GM15510 (cell line): ENCODE measurements around the gene HAGHL.

Source experiments
- POLR2A ChIP-seq: IDR thresholded peaks from 3 replicates; pipeline ENCODE4 v1.6.1; 2011; ENCODE audit warnings: borderline replicate concordance; ENCODE audit not compliant: insufficient read length; ENCODE audit errors: extremely low read depth

Gene HAGHL

DNA sequence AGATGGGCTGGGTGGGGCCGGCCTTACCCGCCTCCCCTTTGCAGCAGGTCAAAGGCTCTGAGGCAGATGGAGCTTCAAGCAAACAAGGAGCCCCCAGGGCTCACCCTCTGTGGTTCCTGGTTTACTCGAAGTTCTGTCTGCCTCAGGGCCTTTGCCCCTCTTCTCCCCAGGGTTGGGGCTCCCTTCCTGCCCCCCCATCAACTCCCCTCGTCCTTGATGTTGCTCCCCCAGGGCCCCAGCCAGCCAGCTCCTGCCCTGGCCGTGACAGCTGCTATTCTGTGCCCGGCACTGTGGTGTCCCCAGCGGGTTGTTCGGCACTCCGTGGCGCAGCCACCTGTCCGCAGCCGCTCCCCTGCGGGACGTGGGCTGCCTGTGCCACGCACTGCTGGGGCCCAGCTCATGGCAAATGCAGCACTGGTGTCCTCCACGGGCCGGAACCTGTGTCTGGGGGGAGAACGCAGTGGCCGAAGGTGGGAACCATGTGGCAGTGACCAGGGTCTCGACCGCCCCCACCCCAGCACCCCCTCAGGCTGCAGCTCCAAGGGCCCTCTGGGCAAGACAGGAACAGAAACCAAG lies 16.3 kb upstream of the HAGHL start:
- no peak for TF ChIP-seq POLR2A

DNA sequence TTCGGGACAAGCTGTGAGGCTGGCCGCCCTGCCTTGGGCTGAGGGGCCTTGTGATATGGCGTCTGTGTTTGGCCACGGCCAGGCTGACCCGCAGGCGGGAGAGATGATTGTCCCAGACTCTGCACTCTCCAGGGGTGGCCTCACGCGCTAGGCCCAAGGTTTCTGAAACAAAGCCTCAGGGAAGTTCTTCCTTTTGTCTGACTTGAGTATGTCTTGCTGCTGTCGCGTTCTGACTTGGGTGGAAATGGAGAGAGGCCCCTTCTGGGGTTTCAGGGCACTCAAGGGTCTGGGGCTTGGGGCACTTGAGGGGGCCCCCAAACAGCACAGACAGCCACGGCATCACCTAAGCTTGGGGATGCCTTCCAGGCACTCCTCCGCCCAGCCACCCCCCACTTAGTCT lies 15.8 kb upstream of the HAGHL start:
- TF ChIP-seq POLR2A = no peak

DNA sequence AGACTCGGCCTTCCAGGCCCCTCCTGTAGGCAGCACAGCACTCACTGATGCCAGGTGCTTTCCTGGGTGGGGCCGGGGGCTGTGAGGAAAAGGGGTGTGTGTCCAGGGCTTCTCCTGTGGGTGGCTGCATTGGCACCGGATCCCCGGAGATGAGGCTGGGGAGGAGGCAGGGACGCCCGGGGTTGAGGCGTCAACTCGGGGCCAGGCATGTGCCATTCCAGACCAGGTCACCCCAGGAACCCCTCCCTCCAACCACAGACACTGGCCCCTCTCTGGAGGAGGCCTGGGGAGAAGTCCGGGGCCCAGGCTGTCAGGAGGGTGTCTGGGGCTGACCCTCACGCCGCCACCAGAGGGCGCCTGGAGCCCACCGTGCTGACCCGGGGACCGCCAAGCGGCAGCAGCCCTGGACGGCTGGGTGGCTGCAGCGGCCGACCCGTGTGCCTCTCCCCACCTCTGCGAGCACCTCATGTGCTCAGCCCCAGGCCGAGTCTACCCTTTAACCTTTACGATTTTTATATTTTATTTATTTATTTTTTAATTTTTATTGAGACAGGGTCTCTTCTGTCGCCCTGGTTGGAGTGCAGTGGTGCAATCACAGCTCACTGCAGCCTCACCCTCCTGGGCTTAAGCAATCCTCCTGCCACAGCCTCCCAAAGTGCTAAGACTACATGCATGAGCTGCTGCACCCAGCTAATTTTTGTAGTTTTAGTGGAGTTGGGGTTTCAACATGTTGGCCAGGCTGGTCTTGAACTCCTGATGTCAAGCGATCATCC lies 15.2 kb upstream of the HAGHL start:
- TF ChIP-seq POLR2A = no peak

DNA sequence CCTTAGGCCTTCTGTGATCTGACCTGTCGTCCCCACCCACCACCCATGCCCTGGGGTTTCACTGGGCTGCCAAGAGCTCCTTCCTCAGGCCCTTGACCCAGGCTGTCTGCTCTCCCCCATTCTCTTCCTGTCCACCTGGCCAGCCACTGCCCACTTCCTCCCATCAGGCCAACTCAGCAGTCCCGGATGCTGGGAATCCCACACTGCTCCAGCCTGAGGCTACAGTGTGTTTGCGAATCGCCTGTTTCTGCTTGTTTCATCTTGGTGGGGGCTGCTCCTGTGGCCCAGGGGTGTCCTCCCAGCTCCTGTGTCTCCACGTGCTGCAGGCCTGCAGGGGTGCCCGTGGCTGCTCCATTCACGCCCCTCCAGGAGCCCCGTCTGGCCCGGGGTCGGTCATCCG lies 12.8 kb upstream of the HAGHL start:
- no peak for TF ChIP-seq POLR2A

DNA sequence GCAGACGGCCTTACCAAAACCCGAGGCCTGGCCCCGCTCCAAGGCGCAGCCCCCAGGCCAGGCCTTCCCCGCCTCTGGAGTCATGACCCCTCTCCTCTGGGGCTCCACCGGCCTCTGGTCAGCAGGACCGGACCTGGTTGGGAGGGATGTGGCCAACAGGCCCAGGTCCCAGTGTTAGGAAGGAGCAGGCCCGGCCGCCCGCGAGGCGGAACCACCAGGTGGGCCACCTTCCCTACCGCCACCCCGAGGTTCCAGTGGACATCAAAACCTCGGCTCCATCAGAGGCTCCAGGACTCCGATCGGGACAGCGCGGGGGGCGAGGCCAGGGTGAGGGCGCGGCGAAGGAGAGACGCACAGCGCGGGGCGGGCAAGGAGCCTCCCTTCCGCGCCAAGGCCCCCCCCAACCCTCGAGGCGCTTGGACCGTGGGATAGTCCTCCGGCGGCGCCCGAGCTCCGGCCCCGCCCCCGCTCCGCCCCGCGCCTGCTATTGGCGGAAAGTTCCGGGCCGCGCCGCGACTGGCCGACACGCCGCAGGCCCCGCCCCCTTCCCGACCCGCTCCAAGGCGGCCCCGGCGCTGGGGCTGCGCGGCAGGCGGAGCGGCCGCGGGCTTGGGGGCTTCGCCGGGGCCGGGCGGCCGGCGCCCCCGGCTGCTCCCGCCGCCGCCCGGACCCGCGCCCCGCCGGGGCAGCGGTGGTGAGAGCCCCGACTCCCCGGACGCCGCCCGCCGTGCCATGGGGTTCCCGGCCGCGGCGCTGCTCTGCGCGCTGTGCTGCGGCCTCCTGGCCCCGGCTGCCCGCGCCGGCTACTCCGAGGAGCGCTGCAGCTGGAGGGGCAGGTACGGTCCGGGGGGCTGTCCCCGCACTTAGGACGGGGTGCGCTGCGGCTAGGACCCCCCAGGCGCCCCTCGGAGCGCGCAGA lies 12.1 kb upstream of the HAGHL start, which contains the start of gene METRN:
Gene METRN, plus strand, starts transcription at position 561 of the 919 bp plus-strand sequence. Its CDS starts 172 bp downstream, at position 733.
- TF ChIP-seq POLR2A = peak; percentile 40

DNA sequence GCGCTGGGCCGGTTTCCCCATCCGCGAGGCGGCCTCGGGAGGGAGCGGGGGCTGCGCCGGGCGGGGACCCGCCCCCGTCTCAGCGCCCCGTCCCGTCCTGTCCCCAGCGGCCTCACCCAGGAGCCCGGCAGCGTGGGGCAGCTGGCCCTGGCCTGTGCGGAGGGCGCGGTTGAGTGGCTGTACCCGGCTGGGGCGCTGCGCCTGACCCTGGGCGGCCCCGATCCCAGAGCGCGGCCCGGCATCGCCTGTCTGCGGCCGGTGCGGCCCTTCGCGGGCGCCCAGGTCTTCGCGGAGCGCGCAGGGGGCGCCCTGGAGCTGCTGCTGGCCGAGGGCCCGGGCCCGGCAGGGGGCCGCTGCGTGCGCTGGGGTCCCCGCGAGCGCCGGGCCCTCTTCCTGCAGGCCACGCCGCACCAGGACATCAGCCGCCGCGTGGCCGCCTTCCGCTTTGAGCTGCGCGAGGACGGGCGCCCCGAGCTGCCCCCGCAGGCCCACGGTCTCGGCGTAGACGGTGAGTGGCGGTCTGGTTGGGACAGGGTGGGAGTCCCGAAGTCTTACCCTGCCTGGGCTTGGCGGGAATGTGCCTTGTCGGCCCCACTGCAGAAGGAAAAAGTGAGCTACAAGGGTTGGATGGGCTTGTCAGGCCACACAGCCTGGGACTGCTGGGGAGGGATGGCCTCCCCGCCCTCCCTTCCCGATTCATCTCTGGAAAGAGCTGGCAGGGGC lies 11.3 kb upstream of the HAGHL start:
- TF ChIP-seq POLR2A = no peak

DNA sequence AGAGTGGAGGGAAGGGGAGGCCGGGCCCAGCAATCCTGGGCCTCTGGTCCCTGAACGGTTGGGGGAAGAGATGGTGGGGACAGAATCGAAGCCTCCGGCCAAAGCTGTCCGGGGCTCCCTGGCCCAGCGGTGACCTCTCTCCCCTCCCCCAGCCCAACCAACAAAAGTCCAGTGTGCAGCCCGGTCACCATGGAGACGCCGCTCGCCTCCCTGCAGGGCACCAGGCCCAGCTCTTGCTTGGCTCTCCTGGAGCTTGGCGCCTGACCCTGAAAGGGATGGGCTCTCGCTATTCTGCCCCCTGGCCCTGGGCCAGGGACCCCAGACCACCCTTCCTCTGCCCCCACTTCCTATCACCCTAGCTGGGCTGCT lies 10.7 kb upstream of the HAGHL start:
- TF ChIP-seq POLR2A = no peak

DNA sequence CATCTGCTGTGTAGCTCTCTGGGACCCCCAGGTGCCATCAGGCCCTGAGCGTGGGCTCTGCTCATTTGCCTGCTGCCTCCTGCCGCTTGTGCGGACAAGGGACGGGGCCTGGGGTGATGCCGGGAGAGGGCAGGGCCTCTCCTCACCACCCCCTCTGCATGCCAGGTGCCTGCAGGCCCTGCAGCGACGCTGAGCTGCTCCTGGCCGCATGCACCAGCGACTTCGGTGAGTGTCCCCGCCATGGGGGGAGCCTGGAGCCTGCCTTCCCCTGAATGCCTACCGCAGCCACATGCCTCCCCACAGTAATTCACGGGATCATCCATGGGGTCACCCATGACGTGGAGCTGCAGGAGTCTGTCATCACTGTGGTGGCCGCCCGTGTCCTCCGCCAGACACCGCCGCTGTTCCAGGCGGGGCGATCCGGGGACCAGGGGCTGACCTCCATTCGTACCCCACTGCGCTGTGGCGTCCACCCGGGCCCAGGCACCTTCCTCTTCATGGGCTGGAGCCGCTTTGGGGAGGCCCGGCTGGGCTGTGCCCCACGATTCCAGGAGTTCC lies 10.1 kb upstream of the HAGHL start:
- no peak for TF ChIP-seq POLR2A

DNA sequence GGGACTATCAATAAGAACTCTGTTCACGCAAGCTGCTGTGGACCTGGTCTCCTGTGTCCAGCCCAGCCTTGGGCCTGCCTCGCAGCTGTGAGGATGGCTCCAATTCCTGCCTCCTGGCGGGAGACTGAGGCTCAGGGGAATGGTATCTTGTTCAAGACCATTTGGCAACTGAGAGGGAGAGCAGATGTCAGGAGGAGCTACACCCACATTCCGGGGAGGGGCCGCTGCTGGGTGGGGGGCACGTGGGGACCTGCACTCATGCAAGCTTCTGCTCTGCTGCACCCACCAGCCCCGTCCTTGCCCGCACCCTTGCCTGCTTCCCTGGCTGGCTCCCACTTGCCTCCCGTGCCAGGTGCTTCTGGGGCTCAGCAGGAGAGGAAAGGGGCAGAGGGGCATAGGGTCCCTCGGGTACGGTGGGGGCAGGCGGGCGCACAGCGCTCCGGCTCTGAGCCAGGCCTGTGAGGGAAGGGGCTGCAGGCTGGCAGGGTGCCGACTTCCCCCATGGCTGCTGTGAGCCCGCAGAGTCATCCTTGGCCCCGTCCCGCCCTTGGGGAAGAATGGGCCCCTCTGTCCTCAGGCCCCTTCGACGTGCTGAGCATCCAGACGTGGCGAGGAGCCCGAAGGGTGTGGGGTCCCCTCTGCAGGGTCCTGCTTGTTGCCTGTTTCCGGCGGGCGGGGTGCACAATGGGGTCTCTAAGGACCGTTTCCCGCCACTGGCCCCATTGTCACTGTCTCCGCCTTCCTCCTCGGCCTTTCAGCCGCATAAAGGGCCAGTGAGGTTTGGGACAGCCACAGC lies 9.3 kb upstream of the HAGHL start:
- no peak for TF ChIP-seq POLR2A

DNA sequence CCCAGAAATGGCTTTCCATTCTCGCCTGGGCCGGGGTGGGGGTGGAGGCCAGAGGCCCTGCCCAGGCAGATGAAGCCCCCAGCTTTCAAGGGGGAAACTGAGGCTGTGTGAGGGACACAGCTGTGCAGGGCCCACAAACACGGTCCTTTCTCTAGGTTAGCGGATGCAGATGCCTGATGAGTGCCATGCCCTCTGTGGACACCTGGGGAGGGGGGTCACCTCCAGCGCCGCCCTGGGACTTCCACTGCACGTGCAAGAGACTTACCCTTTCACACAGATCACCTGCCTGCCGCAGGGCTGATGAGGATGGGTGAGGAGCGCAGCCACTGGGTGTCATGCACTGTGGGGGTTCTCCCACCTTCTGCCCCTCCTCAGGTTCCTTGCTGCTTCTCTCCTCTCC lies 8.5 kb upstream of the HAGHL start:
- TF ChIP-seq POLR2A = no peak

DNA sequence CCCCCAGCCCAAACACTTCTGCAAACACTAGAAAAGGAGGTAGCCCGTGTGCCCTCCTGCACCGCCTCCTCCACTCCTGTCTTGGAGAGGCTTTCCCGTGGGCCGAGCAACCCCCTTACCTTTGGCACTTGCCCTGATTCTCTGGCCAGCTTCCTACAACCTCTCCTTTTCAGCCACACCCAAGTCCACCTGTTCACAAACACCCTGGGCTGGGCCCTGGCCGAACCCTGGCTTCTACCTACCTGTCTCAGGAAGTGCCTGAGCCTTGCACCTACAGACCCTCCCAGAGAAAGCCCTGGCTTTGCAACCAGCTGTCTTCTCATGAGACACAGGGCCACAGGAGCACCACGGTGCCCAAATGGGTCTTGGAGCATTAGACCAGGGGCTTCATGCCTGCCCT lies 8.0 kb upstream of the HAGHL start:
- no peak for TF ChIP-seq POLR2A

DNA sequence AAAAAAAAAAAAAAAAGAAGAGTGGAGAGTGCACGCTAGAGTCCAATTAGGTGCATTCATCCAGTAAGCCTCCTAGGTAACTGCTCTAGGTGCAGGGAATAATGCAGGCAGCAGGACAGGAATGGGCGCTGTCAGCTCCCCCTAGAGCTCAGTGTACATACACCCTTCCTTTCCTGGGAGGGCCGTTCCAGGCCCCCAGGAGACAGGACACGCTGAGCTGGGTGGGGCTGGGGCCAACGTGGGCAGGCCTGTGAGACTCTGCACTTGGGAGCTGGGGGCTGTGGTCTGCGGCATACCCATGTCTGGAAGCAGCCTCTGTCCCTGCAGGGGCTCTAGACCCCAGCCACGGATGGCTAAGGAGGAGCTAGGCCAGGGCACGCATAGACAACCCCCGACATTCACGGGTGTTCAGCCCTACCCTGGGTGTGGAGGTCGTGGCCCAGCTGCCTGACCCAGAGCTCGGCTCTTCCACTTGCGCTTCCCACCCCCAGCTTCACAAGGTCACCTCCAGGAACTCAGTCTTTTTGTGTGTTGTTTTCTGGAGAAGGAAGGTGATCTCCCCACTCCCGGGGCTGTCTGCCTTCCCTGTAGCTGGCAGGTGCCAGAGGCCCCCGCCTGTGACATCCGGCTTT lies 7.0 kb upstream of the HAGHL start:
- no peak for TF ChIP-seq POLR2A

DNA sequence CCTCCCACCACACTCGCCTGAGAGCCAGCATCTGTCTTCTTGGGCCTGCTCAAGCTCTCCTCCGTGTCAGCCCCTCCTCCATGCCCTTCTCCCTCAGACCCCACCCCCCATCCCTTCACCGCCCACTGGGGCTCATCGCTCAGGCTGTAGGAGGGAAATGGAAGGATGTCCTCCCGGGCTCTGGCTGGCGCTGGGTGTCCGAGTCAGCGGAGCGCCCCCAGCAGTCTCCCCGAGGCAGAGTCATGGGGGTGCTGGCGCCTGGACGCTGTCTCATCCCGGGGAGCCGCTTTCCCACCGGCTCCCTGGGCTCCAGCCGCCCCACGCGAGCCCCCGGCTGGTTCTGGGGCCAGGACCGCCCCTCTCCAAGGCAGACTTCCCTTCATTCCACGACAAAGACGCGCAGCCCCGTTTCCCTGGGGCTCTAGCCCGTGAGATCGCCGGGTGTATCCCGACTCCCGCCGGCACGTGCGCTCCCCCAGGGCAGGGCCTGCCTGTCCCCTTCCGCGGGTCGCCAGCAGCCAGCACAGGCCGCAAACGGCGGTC lies 6.4 kb upstream of the HAGHL start:
- TF ChIP-seq POLR2A = no peak
